NT2/D1 (cell line): ENCODE data around the gene MRO.

Source experiments
- SUZ12 ChIP-seq: IDR thresholded peaks from 2 replicates; pipeline ENCODE4 v1.6.1; 2011; ENCODE audit not compliant: insufficient read length, insufficient read depth; ENCODE audit errors: extremely low read depth
- YY1 ChIP-seq: IDR thresholded peaks from 2 replicates; pipeline ENCODE4 v1.6.1; 2011; ENCODE audit not compliant: insufficient read length, insufficient read depth
- ZNF274 ChIP-seq: IDR thresholded peaks from 2 replicates; pipeline ENCODE4 v1.6.1; 2011; ENCODE audit warnings: mild to moderate bottlenecking, low read depth, low read length

DNA sequence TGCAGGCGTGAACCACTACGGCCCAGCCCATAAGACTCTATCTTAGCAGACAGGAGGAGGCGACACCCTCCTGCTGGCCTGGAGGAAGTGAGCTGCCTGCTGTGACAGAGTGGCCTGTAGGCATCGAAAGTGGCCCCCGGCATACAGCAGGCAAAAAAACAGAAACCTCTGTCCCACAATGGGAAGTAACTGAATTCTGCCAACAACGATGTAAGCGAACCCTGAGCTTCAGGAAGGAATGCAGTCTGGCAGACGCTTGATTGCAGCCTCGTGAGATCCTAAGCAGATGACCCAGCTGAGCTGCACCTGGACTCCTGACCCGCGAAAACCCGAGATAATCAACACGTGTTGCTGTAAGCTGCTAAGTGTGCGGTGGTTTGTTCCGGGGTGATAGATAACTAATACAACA, 13.6 kb downstream of the MRO start:
- TF ChIP-seq SUZ12 (no peak), YY1 (no peak), ZNF274 (no peak)
